ENCODE measurements around the gene PLEKHO2.

Gene PLEKHO2

GRCh38 chr15:64828985-64829384, 12.7 kb upstream of the PLEKHO2 start:
- DNase-seq: no peak

GRCh38 chr15:64833690-64834089, 8.0 kb upstream of the PLEKHO2 start:
- no peak for DNase-seq

DNA sequence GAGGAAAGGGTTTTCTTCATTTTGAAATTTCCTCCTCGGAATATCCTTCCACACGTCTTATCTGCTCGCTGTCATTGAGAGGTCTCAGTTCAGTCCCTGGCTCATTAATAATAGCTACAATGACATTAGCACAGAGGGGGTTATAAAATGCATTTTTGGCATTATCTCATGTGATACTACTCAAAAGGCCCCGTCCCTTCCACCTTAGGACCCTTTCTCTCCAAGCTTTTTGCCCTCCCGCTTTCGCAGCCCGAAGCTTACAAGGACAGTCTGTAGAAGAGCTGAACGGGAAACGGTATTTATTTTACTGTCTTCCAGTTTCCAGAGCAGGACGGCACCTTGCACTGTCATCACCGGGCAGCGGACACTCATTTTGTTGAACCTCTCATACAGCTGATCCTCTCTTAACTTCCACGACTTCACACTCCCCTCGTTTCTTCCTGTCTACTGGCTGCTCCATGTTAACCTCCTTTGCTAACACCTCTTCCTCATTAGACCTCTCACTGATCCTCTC, 5.6 kb upstream of the PLEKHO2 start:
- DNase-seq: no peak

DNA sequence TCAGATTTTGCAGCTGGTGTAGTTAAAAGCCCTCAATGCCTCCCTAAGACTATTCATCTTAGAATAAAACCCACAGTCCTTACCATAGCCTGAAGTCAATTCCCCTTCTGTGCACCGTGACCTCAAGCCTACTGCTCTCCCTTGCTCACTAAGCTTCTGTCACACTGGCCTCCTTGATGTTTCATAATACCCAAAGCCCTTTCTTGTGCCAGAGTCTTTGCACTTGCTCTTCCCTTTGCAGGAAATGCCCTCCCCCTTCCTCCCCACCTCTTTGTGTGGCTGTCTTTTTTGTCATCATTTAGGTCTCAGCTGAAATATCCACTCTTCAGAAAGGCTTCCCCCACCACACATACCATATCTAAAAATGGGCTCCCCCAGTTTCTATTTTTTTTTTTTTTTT, 4.2 kb upstream of the PLEKHO2 start:
- DNase-seq: peak; percentile 75

GRCh38 chr15:64841060-64841343, 713 bp upstream of the PLEKHO2 start:
- DNase-seq: no peak

DNA sequence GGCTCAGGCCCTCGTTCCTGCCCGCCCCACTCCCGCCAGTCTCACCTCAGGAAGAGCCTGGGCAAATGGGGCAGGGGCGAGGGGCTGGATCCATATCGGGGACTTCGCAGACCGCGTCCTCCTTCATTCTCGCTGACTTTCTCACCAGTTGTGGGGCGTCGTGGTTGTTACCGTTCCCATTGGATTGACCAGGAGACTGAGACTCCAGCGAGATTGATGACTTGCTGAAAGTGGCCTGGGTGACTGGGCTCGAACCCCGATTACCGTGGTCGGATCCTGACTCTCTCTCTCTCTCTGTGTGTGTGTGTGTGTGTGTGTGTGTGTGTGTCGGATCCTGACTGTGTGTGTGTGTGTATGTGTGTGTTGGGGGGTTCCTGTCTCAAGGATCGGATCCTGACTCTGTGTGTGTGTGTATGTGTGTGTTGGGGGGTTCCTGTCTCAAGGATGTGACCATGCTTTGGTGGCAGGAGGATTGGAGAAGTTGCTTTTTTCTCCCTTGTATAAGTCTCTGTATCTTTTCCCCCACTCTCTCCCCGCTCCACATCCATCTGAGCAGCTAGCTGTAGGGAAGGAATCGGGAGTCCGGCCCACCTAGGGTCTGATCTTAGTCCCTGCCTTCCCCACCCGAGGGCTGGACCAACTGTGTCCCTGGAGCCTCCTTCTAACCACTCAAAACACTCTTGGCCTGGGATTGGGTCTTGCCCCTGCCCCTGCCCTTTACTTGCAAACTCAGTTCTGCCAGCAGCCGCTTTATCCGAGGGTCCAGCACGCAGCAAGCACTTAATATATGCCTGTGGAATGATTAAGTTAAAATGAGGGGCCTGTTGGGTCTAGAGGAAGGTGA, 603 bp downstream of the PLEKHO2 start:
- DNase-seq: no peak

GRCh38 chr15:64842986-64843561, 1.4 kb downstream of the PLEKHO2 start:
- peak; percentile 89 for DNase-seq

DNA sequence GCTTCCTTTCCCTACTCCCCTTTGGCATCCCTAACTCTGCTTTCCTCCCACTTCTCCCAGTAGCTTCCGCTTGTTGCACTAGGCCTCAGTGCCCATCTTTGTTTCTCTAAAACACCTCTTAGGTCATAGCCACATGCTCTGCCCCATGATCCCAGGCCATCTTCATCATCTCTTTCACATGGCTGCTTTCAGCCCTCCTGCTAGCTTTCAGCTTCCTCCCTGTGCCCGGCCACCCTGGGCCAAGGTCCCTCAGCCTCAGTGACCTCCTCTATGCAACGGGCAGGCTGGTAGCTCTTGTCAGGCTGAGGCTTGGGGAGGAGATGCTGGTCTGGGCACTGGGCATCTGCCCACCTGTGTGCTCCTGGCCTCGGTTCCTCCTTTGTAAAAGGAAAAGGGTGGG, 2.3 kb downstream of the PLEKHO2 start:
- DNase-seq: no peak

DNA sequence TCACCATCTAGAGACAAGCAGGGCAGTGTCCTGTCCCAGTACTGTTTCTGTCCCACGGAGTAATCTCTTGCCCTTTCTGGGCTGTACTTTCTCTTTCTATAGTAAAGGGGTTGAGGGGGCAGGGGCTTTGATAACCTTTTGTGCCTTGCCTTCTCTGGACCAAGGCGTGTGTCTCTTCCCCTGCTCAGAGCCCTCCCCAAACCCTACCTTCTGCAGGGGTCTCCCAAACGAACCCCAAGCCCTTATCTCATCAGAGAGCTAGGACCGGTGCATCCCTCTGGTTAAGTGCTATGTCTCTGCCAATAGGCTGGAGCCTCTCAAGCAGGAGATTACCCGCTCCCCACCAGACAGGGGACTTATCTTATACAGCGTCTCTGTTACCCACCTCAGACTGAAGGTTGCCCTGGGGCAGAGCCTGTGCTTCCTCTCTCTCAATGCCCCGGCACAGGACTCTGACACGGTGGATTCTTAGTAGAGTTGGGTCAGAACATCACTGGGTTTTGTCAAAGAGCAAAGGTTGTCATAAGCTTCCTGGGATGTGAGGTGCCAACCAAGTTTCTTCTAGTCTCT, 2.9 kb downstream of the PLEKHO2 start:
- DNase-seq: no peak

DNA sequence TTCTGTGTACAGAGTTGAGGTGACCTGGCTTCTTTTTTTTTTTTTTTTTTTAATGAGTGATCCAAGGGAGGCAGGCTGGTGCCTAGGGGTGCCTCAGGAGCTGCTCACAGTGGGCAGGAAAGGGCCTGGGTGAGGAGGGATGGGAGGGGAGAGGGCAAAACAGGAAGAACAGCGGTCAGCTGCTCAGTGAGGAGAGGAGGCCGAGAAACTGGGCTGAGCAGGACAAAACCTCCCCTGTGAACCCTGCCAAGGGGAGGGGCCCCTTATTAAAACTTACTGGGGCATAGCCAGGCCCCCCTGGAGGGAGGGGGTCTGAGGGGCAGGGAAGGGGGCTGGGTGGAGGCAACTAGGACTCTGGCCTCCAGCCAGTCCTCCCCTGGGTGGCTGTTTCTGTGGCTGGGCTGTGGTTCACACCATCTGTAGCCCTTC, 3.5 kb downstream of the PLEKHO2 start:
- peak; percentile 53 for DNase-seq

GRCh38 chr15:64845831-64846595, 4.3 kb downstream of the PLEKHO2 start:
- no peak for DNase-seq

- DNase-seq: no peak
Observed at GRCh38 chr15:64847016-64847415, 5.3 kb downstream of the PLEKHO2 start.

DNA sequence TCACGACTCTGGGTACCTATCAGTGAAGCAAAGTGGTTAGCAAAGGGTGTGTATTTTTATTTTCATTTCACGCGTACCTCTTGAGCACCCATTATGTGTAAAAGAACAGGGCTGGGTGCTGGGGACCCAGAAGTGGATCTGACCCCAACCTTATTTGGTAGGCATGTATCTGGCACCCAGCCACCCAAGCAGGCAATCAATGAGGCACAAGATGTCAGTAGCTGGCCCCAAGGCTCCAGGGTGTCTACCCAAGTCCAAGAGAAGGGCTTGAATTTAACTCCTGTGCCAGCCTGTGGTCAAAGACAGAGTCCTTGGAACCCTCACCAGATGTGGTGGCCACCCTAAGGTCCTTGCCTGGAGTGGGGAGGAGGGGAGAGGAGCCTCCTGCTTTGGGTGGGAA, 5.7 kb downstream of the PLEKHO2 start:
- no peak for DNase-seq

GRCh38 chr15:64847876-64848716, 6.4 kb downstream of the PLEKHO2 start:
- DNase-seq: no peak

DNA sequence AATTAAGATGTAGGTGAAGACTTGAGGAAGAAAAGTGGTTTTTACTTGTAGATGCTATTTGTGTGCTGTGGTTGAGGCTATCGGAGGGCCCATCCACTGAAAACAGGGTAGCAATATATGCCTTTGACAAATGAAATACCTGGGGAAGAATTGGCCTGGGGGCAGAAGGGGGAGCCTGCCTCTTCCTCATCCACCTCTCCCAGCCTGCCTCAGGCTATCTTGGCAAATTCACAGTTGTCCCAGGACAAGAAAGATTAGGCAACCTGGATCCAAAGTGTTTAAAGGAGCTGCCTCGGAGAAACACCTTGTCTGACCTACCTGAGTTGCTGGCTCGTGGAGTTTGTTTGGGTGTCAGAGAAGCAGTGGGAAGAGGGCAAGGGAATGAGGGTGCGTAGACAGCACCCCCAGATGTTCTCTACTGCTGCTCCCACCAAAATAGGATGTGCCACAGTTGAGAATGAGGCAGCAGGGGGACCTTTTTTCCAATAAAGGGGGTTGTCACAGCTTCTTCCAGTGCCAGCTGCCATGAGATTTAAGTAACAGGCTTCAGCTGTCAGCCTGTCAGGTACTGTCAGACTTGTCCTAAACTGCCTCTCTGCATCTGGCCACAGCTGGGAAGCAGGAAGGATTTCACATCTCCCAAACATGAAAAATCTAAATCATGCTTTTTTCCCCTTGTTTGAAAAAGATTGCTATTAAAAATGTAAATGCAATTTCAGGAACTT, 9.2 kb downstream of the PLEKHO2 start:
- DNase-seq: no peak

DNA sequence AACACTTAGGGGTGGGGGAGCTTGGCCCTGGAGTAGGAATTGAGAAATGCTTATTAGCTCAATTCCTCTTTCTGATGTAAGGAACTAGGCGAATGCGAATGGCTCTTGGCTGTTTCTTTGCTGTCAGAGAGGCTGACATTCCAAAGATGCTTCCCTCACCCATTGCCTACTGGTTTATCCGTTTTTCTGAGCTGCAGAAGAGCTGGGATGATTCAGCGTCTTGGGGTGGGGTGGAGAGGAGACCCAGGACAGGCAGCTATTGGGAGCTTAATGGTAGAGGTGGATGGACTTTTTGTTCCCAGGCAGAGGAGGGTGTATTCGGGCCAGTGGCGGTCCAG, 9.8 kb downstream of the PLEKHO2 start:
- DNase-seq: peak; percentile 19

- no peak for DNase-seq
Observed at GRCh38 chr15:64854041-64854440, 12.3 kb downstream of the PLEKHO2 start.

- no peak for DNase-seq
Observed at GRCh38 chr15:64854526-64854925, 12.8 kb downstream of the PLEKHO2 start.

DNA sequence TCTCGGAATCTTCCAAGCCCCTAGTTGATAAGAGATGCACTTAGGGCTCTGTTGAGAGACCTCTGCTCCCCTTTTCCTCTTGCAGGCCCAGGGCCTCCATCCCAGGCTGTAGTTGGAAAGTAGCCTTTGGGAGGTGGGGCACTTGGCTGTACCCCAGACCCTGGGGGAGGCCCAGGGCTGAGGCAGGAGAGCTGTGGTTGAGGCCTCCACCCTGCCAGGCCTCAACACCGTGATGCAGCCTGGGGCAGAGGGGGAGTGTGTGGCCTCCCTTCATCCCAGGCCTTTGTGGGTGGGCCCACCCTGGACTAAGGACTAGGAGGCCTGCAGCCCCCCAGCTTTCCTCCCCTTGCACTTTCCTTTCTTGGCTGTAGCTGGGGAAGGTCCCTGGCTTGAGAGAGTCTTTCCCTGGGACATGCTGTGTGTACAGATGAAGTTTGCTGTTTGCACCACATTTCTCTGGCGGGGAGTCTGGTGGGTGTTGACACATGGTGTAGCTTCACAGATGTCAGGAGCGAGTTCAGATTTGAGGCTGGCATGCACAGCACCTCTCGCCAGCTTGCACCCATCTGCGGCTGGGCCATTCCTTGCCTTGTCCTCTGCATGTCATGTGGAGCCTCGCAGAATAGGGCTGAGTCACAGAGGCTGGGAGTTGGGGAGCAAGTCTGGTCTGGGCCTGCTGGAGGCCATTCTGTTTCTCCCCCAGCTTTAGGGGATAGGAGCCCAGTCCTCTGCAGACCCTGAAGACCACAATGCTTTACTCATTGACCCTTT, 13.7 kb downstream of the PLEKHO2 start:
- DNase-seq: no peak

DNA sequence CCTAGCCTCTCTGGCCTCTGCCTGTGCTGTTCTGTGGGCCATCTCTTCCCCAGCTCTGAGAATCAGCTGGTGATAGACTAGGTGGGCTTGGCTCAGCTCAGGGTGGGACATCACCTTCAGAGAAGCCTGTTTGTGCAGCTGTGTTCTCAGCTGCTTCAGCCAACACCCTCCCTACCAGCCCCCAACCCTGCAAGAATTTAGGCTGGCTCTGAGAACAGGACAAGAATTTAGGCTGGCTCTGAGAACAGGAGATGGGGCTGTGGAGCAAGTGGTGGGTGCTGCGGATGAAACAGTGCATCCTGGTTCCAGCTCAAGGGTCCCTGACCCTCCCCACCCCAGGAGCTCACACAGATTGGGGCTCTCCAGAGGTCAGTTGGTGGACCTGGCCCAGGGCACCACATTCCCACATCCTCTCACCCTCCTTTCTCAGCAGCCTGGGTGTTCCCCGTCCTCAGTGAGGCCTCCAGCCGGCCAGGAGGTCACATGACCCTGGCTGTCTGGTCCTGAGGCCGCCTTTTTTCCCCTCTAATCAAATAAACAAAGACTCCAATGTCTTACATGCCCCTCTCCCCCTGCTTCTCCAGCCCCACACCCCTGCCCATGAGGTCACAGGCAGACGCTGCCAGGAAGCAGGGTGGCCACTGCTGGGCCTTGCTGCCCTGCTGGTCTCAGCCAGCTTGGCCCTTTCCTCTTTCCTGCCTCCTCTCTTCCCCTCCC, 14.9 kb downstream of the PLEKHO2 start:
- no peak for DNase-seq

DNA sequence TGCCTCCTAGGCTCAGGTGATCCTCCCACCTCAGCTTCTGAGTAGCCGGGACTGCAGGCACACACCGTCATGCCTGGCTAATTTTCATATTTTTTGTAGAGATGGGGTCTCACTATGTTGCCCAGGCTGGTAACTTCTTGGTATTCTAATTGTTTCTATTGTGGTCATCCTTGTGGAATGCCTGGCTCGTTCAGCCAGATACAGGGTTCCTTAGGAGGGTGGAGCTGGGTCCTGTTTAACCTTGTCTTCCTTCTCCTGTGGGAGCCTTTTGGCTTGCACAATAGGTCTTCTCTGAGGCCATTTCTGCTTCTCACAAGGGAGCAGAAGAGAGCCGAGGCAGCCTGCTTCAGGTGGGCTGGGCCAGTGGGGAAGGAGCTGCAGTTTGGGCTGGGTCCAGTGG, 15.7 kb downstream of the PLEKHO2 start:
- DNase-seq: no peak

Measured in GF-D8 (cell line).